ENCODE results near the gene RNASEL.

- TF ChIP-seq CTCF (IDR thresholded peaks at IDR 0.05; ENCODE audit: low read depth, low read length, missing input control) (no peak), MAX (IDR thresholded peaks at IDR 0.05) (no peak), HNF4G (IDR thresholded peaks at IDR 0.05) (no peak), SP1 (IDR thresholded peaks at IDR 0.05) (no peak), RXRA (IDR thresholded peaks at IDR 0.05) (no peak), TAF1 (conservative IDR thresholded peaks at IDR 0.05) (no peak)
Measured at GRCh38 chr1:182611326-182611725, 22.3 kb upstream of the RNASEL start.

Data from liver (tissue), 3 donors.